ENCODE measurements around the gene NDRG4.

- TF ChIP-seq POLR2A (IDR thresholded peaks at IDR 0.05) (no peak), CTCF (IDR thresholded peaks at IDR 0.05) (no peak)
Observed at GRCh38 chr16:58513874-58514273, 13.9 kb downstream of the NDRG4 start.
